Stimulated activated memory B cell treated with anti-CD40 and anti-IgM and Interleukin-4, amounts not matched to agents 10 μg/mL and 1 μg/mL and 100 μg/mL, for 72 hours (primary cell): ENCODE data around the gene PGPEP1.
A peak's percentile ranks its signal among the peaks of the same experiment; 100 is the strongest.

Source experiments
- ATAC-seq: fragments of 150-1000 bp; cut with Tn5 transposase; 2 replicates; pipeline ENCODE4 v1.10.0; 2021
- H3K27ac Mint-ChIP-seq: one replicate; pipeline ENCODE4 v1.8.0; 2022; ENCODE audit warnings: mild to moderate bottlenecking, mixed read lengths
- H3K27me3 Mint-ChIP-seq: one replicate; pipeline ENCODE4 v1.8.0; 2022; ENCODE audit warnings: mixed read lengths
- H3K36me3 Mint-ChIP-seq: one replicate; pipeline ENCODE4 v1.8.0; 2022; ENCODE audit warnings: mixed read lengths
- H3K4me1 Mint-ChIP-seq: one replicate; pipeline ENCODE4 v1.8.0; 2022; ENCODE audit warnings: mixed read lengths
- H3K4me3 Mint-ChIP-seq: one replicate; pipeline ENCODE4 v1.8.0; 2022; ENCODE audit warnings: mild to moderate bottlenecking, moderate library complexity, mixed read lengths
- H3K9me3 Mint-ChIP-seq: one replicate; pipeline ENCODE4 v1.8.0; 2022; ENCODE audit warnings: mixed read lengths

Gene PGPEP1

GRCh38 chr19:18304208-18304457 is 36.3 kb upstream of the PGPEP1 start:
- peaks cover 17% of the 10 kb centered on the region for H3K36me3 Mint-ChIP-seq

GRCh38 chr19:18304458-18305310 is 35.7 kb upstream of the PGPEP1 start:
- Mint-ChIP-seq H3K9me3 (no peaks in the 10 kb centered on the region), H3K4me3 (peak overlapping the region; percentile 80), H3K27me3 (no peaks in the 10 kb centered on the region), H3K27ac (peak overlapping the region; percentile 95), H3K36me3 (peaks cover 17% of the 10 kb centered on the region), H3K4me1 (peaks cover 50% of the 10 kb centered on the region)
- ATAC-seq: peak; percentile 82

More at GRCh38 chr19:18304208-18304457, 36.3 kb upstream of the PGPEP1 start:
- no peaks in the 10 kb centered on the region for H3K27me3 Mint-ChIP-seq
- no peaks in the 10 kb centered on the region for H3K9me3 Mint-ChIP-seq
- peak overlapping the region; percentile 95 for H3K27ac Mint-ChIP-seq
- ATAC-seq: no peak
- peak overlapping the region; percentile 80 for H3K4me3 Mint-ChIP-seq
- H3K4me1 Mint-ChIP-seq: peaks cover 50% of the 10 kb centered on the region

GRCh38 chr19:18306209-18306887 is 34.0 kb upstream of the PGPEP1 start:
- no peak for ATAC-seq
- Mint-ChIP-seq H3K27ac (peak overlapping the region; percentile 95), H3K27me3 (no peaks in the 10 kb centered on the region), H3K9me3 (no peaks in the 10 kb centered on the region), H3K36me3 (peaks cover 27% of the 10 kb centered on the region), H3K4me3 (peak overlapping the region; percentile 59), H3K4me1 (peaks cover 50% of the 10 kb centered on the region)

GRCh38 chr19:18306888-18307260 is 33.5 kb upstream of the PGPEP1 start:
- H3K27ac Mint-ChIP-seq: peak overlapping the region; percentile 95
- H3K4me3 Mint-ChIP-seq: peak overlapping the region; percentile 59
- no peaks in the 10 kb centered on the region for H3K27me3 Mint-ChIP-seq
- no peaks in the 10 kb centered on the region for H3K9me3 Mint-ChIP-seq
- ATAC-seq: no peak
- H3K36me3 Mint-ChIP-seq: peaks cover 27% of the 10 kb centered on the region
- peaks cover 50% of the 10 kb centered on the region for H3K4me1 Mint-ChIP-seq

GRCh38 chr19:18307271-18307681 is 33.1 kb upstream of the PGPEP1 start:
- H3K9me3 Mint-ChIP-seq: no peaks in the 10 kb centered on the region
- no peaks in the 10 kb centered on the region for H3K27me3 Mint-ChIP-seq
- H3K36me3 Mint-ChIP-seq: peaks cover 28% of the 10 kb centered on the region
- H3K4me1 Mint-ChIP-seq: peaks cover 50% of the 10 kb centered on the region
- peak overlapping the region; percentile 95 for H3K27ac Mint-ChIP-seq
- no peak for ATAC-seq
- peak overlapping the region; percentile 59 for H3K4me3 Mint-ChIP-seq

DNA sequence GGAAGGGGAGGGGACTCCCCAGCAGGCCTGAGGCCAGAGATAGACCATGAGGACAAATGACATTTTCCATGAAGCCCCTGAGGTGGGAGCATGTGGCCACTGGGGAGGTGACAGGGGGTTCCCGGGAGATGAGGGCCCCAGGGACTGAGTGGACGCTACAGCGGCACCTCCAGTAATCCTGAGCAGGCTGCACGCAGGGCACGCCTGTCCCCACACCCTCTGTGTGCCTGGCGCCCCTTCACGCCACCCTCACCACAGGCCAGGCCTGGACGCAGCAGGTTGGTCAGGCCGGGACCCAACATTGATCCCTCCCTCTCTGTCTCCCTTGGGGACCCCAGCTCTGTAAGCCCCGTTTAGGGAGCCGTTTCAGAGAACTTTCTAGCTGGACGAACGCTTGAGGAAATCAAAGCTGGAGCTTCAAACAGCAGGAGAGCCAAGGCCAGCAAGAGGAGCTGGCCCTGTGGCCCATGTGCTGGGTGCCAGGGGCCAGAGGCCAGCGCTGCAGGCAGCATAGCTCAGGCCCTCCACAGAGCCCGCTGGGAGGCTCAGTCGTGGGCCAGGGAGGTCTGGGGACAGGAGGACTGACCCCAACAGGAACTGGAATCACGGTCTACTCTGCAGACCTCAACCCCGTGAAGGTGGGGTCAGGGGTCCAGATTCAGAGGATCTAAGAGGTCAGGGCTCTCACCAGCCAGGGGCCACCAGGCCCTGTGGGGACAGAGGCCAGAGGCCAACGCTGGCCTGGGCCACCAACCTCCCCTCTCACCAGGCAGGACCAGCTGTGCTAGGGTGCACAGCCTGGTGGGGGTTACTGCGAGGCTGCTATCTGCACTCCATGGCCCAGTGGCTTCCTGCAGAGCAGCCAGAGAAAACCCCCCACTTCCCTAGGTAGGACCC is 32.1 kb upstream of the PGPEP1 start:
- Mint-ChIP-seq H3K4me1 (peaks cover 47% of the 10 kb centered on the region), H3K27me3 (no peaks in the 10 kb centered on the region), H3K9me3 (no peaks in the 10 kb centered on the region), H3K27ac (peak overlapping the region; percentile 95), H3K4me3 (no peak overlapping the region), H3K36me3 (peaks cover 37% of the 10 kb centered on the region)
- ATAC-seq: no peak

DNA sequence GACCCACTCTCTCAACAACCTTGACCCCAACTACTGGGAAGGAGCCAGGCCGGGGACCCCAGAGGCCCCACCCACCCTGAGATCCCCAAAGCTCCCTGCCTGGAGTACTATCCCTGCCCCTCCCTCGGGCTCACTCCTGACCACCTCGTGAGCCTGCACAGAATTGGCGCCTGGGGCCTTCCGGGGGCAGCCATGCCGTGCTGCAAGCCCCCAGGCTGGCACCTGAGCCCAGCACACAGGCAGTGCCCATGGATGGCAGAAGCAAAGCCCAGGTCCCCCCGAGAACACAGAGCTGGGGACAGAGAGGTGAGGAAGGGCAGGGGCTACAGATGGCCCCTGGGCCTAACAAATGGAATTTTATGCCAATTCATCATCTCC is 31.5 kb upstream of the PGPEP1 start:
- peak overlapping the region; percentile 59 for H3K27ac Mint-ChIP-seq
- no peaks in the 10 kb centered on the region for H3K9me3 Mint-ChIP-seq
- H3K4me1 Mint-ChIP-seq: peaks cover 41% of the 10 kb centered on the region
- no peak for ATAC-seq
- H3K27me3 Mint-ChIP-seq: no peaks in the 10 kb centered on the region
- peaks cover 32% of the 10 kb centered on the region for H3K36me3 Mint-ChIP-seq
- no peak overlapping the region for H3K4me3 Mint-ChIP-seq

- H3K9me3 Mint-ChIP-seq: no peaks in the 10 kb centered on the region
- H3K27ac Mint-ChIP-seq: no peak overlapping the region
- peaks cover 34% of the 10 kb centered on the region for H3K36me3 Mint-ChIP-seq
- peaks cover 34% of the 10 kb centered on the region for H3K4me1 Mint-ChIP-seq
- no peak for ATAC-seq
- no peaks in the 10 kb centered on the region for H3K27me3 Mint-ChIP-seq
- H3K4me3 Mint-ChIP-seq: no peak overlapping the region
Observed at GRCh38 chr19:18309525-18310064, 30.8 kb upstream of the PGPEP1 start.

GRCh38 chr19:18310118-18310909 is 30.1 kb upstream of the PGPEP1 start:
- Mint-ChIP-seq H3K9me3 (no peaks in the 10 kb centered on the region), H3K4me1 (peaks cover 27% of the 10 kb centered on the region), H3K4me3 (no peak overlapping the region), H3K36me3 (peaks cover 35% of the 10 kb centered on the region), H3K27me3 (no peaks in the 10 kb centered on the region), H3K27ac (no peak overlapping the region)
- ATAC-seq: no peak

GRCh38 chr19:18310966-18311365 is 29.4 kb upstream of the PGPEP1 start:
- Mint-ChIP-seq H3K27me3 (no peaks in the 10 kb centered on the region), H3K27ac (no peak overlapping the region), H3K4me3 (no peak overlapping the region), H3K4me1 (peaks cover 27% of the 10 kb centered on the region), H3K9me3 (no peaks in the 10 kb centered on the region), H3K36me3 (peaks cover 40% of the 10 kb centered on the region)
- no peak for ATAC-seq

- Mint-ChIP-seq H3K27me3 (no peaks in the 10 kb centered on the region), H3K4me3 (no peak overlapping the region), H3K27ac (no peak overlapping the region), H3K9me3 (no peaks in the 10 kb centered on the region), H3K4me1 (peaks cover 27% of the 10 kb centered on the region), H3K36me3 (peaks cover 40% of the 10 kb centered on the region)
- ATAC-seq: no peak
Observed at GRCh38 chr19:18311502-18312091, 28.8 kb upstream of the PGPEP1 start.

DNA sequence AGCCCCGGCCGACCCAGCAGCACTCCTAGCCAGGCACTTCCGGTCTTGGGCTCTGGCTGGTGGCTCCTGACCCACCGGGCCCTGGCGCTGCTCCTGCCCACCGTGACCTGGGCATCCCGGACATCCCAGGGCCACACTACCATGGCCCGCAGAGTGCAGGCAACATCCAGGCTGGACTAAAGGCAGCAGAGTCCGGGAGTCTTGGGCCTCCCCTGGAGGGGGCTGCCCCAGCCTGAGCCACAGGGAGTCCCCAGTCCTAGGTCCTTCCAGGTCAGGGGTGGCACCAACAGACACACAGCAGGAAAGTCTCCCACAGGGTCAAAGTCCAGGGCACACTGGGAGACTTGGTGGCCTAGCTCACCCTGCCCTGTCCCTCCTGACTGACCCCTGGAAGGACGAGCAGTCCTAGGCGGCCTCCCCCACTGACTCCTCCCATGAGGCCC is 28.3 kb upstream of the PGPEP1 start:
- H3K36me3 Mint-ChIP-seq: peaks cover 39% of the 10 kb centered on the region
- no peaks in the 10 kb centered on the region for H3K9me3 Mint-ChIP-seq
- H3K27me3 Mint-ChIP-seq: no peaks in the 10 kb centered on the region
- H3K4me1 Mint-ChIP-seq: peaks cover 23% of the 10 kb centered on the region
- H3K27ac Mint-ChIP-seq: peak overlapping the region; percentile 30
- no peak overlapping the region for H3K4me3 Mint-ChIP-seq
- ATAC-seq: no peak

- ATAC-seq: no peak
- Mint-ChIP-seq H3K4me1 (peaks cover 24% of the 10 kb centered on the region), H3K4me3 (no peak overlapping the region), H3K9me3 (no peaks in the 10 kb centered on the region), H3K36me3 (peaks cover 31% of the 10 kb centered on the region), H3K27me3 (no peaks in the 10 kb centered on the region), H3K27ac (no peak overlapping the region)
Observed at GRCh38 chr19:18313398-18313797, 27.0 kb upstream of the PGPEP1 start.
